PC-9 (cell line): Measurements from ENCODE around the gene SHOC2.

Source experiments
- CTCF ChIP-seq: fragments of 200-600 bp; sonication (generic); conservative IDR thresholded peaks from 2 replicates; pipeline ENCODE4 v1.6.1; 2017; ENCODE audit warnings: mixed run types, antibody characterized with exemption, mild to moderate bottlenecking, moderate library complexity
- EZH2 ChIP-seq: fragments of 200-600 bp; sonication (generic); IDR thresholded peaks from 2 replicates; pipeline ENCODE4 v1.8.0; 2017; ENCODE audit warnings: antibody characterized with exemption, low read depth

DNA sequence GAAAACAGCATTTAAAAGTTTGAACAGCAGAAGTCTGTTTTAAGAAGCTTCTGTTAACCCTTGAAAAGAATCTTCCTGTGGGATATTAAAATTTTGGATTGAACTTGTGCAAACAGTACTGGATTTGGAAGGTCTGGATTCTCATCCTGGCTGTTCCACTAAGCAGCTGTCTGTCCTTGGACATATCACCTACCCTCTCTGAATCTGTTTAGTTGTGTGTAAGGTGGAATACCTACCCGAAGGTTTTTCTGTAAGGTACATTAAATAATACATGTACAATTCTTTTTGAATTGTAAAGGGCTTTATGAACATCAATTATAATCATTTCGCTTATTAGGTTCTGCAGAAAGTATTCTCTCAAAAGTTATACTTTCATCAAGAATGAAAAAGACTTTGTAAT is 45.5 kb upstream of the SHOC2 start:
- no peak for TF ChIP-seq CTCF
- no peak for TF ChIP-seq EZH2
